ENCODE results near the gene AUNIP. TPM values are rescaled to one million over a fixed set of nuclear protein-coding genes. Genes with fewer than 3 reads are reported as not detected.
A peak's percentile ranks its signal among the peaks of the same experiment; 100 is the strongest.

Gene AUNIP
- total RNA-seq, 2 experiments from 2014 or later = 8.8 to 10.3 TPM

DNA sequence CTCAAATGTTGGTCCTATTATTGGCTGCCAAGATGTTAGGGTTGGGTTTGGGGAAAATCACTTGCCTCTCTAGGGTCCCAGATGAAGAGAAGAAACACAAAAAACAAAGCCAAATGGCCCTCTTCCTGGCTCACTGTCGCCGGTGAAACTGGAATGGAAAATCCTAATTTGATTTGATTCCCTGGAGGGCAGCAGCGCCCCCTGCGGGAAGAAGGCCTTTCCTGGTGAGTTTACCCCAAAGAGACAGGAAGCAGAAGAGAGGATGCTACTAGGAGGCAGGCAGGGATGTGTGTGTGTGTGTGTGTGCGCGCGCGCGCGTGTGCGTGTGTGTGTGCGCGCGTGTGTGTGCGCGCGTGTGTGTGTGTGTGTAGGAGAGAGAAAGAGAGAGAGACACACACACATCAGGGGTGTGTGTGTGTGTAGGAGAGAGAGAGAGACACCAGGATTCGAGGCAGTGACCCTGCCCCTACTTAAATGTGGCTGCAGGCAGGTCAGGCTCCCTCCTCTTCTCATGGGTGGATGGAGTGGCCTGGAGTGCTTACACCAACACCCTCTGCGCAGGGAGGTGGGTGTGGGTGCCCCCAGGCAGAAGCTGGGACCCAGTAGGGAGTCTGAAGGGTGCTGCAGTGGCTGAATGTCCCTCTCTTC lies 62.3 kb downstream of the AUNIP start:
- POLR2A ChIA-PET = interaction anchor here (0.9 to 1.0 kb wide), 2 partner anchors 17 to 27 kb away, joined by 3 read pairs; no protein-coding TSS in a partner anchor
- TF ChIP-seq, protein P1, sequence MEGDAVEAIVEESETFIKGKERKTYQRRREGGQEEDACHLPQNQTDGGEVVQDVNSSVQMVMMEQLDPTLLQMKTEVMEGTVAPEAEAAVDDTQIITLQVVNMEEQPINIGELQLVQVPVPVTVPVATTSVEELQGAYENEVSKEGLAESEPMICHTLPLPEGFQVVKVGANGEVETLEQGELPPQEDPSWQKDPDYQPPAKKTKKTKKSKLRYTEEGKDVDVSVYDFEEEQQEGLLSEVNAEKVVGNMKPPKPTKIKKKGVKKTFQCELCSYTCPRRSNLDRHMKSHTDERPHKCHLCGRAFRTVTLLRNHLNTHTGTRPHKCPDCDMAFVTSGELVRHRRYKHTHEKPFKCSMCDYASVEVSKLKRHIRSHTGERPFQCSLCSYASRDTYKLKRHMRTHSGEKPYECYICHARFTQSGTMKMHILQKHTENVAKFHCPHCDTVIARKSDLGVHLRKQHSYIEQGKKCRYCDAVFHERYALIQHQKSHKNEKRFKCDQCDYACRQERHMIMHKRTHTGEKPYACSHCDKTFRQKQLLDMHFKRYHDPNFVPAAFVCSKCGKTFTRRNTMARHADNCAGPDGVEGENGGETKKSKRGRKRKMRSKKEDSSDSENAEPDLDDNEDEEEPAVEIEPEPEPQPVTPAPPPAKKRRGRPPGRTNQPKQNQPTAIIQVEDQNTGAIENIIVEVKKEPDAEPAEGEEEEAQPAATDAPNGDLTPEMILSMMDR (IDR thresholded peaks at IDR 0.05) = peak; percentile 81
- peaks cover 44% of the 10 kb centered on the region for H3K4me1 Mint-ChIP-seq (ENCODE audit: low read depth)

DNA sequence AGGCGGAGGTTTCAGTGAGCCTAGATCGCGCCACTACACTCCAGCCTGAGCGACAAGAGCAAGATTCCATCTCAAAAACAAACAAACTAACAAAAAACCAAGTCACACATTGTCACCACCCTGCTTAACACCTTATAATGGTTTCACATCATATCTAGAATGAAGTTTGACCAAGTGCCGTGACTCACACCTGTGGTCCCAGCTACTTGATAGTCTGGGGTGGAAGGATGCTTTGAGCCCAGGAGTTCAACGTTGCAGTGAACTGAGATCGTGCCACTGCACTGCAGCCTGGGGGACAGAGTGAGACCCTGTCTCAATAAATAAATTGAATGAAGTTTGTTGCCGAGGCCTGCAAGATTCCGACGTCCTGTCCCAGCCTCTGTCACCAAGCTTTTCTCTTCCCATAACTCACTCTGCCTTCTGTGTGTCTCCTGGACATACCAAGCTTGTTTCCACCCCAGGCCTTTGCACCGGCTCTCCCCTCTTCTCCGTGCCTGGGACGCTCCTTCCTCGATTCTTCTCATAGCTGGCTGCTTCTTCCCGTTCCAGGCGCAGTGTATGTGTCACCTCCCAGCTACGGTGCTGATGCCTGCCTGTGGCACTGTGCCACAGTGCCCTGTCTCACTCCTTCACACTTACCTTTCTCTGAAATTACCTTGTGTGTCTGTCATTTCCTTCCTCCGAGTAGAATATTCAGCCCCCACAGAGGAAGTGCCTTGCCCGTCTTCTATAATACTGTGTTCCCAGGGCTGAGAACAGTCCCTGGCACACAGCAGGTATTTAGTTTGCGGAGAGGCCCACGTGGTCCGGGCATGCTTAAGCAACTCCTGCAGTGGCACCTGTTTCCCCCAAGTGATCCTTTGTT lies 63.1 kb downstream of the AUNIP start:
- DNase-seq (peak; percentile 84), ATAC-seq (peak; percentile 70)
- H3K27ac Mint-ChIP-seq = peak overlapping the region; percentile 78
- no peaks in the 10 kb centered on the region for H3K9me3 Mint-ChIP-seq
- H3K4me1 Mint-ChIP-seq (ENCODE audit: low read depth) = peaks cover 41% of the 10 kb centered on the region
- intact Hi-C loops (cut with micrococcal nuclease) = loop anchor here (5.0 to 10.0 kb wide), 4 partner anchors 81 to 189 kb away; no protein-coding TSS in a partner anchor
- CTCF ChIA-PET = interaction anchor here (0.8 to 6.1 kb wide), 22 partner anchors 9 to 293 kb away, joined by 3 to 43 read pairs (median 4); no protein-coding TSS in a partner anchor
- no peaks in the 10 kb centered on the region for H3K27me3 Mint-ChIP-seq
- H3K36me3 Mint-ChIP-seq (ENCODE audit: low read depth) = peaks cover 3% of the 10 kb centered on the region
- peak overlapping the region; percentile 45 for H3K4me3 Mint-ChIP-seq
- POLR2A ChIA-PET = interaction anchor here (0.7 to 1.0 kb wide), 6 partner anchors 16 to 120 kb away, joined by 3 to 7 read pairs (median 3); partner anchors contain the start of gene MTFR1L
- TF ChIP-seq, protein P1 (IDR thresholded peaks at IDR 0.05) = no peak

More for the DNA sequence above, 62.3 kb downstream of the AUNIP start:
- Mint-ChIP-seq H3K9me3 (no peaks in the 10 kb centered on the region), H3K4me3 (peak overlapping the region; percentile 45), H3K27me3 (no peaks in the 10 kb centered on the region), H3K27ac (peak overlapping the region; percentile 78), H3K36me3 (ENCODE audit: low read depth) (peaks cover 4% of the 10 kb centered on the region)
- DNase-seq (peak; percentile 92), ATAC-seq (peak; percentile 57)
- CTCF ChIA-PET = interaction anchor here (0.9 to 6.1 kb wide), 18 partner anchors 8 to 293 kb away, joined by 3 to 43 read pairs (median 5); no protein-coding TSS in a partner anchor
- intact Hi-C loops (cut with micrococcal nuclease) = loop anchor here (5.0 to 10.0 kb wide), 4 partner anchors 82 to 190 kb away; no protein-coding TSS in a partner anchor

DNA sequence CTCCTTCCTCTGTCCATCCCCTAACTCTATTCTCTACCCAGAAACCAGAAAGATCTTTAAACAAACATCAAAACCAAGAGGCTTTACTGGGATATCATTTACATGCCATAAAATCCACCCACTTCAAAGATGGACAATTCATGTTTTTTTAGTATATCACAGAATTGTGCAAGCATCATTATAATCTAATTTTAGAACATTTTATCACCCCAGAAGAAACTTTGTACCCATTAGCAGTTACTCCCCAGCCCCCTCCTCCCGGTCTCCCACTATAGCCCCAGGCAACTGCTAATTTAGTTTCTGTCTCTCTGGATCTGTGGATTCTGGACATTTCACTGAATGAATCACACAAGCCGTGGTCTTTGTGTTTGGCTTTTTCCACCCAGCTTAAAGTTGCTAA lies 64.0 kb downstream of the AUNIP start:
- ChIA-PET CTCF (interaction anchor here (1.2 to 1.8 kb wide), 8 partner anchors 9 to 292 kb away, joined by 3 to 5 read pairs (median 4); no protein-coding TSS in a partner anchor), POLR2A (interaction anchor here (0.9 kb wide), 1 partner anchor 18 kb away, joined by 3 read pairs; no protein-coding TSS in a partner anchor)
- no peak for ATAC-seq
- H3K4me3 Mint-ChIP-seq = no peak overlapping the region
- peaks cover 35% of the 10 kb centered on the region for H3K4me1 Mint-ChIP-seq (ENCODE audit: low read depth)
- no peaks in the 10 kb centered on the region for H3K9me3 Mint-ChIP-seq
- no peaks in the 10 kb centered on the region for H3K27me3 Mint-ChIP-seq
- intact Hi-C loops (cut with micrococcal nuclease) = loop anchor here (5.0 to 10.0 kb wide), 4 partner anchors 80 to 188 kb away; no protein-coding TSS in a partner anchor
- TF ChIP-seq, protein P1 (IDR thresholded peaks at IDR 0.05) = no peak
- no peak overlapping the region for H3K27ac Mint-ChIP-seq
- no peaks in the 10 kb centered on the region for H3K36me3 Mint-ChIP-seq (ENCODE audit: low read depth)
- no peak for DNase-seq

DNA sequence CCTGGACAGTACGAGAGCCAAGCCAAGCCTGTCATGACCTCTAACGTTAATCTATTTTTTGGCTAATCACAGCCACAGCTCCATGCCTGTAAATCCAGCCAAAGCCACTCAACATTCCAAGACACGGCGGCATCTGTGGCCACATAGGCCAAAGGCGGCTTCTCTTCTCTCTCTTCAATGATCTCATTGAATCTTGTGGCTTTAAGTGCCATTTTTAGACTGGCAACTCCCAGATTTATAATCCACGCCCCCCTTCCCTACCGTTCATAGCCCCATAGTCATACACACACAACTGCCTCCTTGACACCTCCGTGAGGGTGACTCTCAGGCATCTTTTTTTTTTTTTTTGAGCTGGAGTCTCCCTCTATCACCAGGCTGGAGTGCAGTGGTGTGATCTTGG lies 64.9 kb downstream of the AUNIP start:
- Mint-ChIP-seq H3K27me3 (no peaks in the 10 kb centered on the region), H3K4me1 (ENCODE audit: low read depth) (peaks cover 35% of the 10 kb centered on the region), H3K4me3 (no peak overlapping the region), H3K36me3 (ENCODE audit: low read depth) (no peaks in the 10 kb centered on the region), H3K27ac (no peak overlapping the region), H3K9me3 (no peaks in the 10 kb centered on the region)
- ChIA-PET POLR2A (no interaction called here), CTCF (interaction anchor here (1.0 to 1.5 kb wide), 3 partner anchors 20 to 173 kb away, joined by 3 read pairs; no protein-coding TSS in a partner anchor)
- DNase-seq (no peak), ATAC-seq (no peak)
- intact Hi-C loops (cut with micrococcal nuclease) = loop anchor here (10.0 kb wide), 1 partner anchor 80 kb away; no protein-coding TSS in a partner anchor
- TF ChIP-seq, protein P1 (IDR thresholded peaks at IDR 0.05) = no peak
